Measurements from ENCODE around the gene TFAP2A. TPM values are rescaled to one million over a fixed set of nuclear protein-coding genes. Genes with fewer than 3 reads are reported as not detected.

The TFAP2A gene
- total RNA-seq, 1 donor from 2014 or later: 0.39 TPM

GRCh38 chr6:10390495-10391298, 24.2 kb downstream of the TFAP2A start:
- Mint-ChIP-seq H3K27ac (no peak overlapping the region), H3K27me3 (ENCODE audit: insufficient read depth, low read depth) (peaks cover 95% of the 10 kb centered on the region), H3K9me3 (peaks cover 3% of the 10 kb centered on the region), H3K4me1 (peaks cover 15% of the 10 kb centered on the region), H3K36me3 (no peaks in the 10 kb centered on the region), H3K4me3 (peak overlapping the region; percentile 78)
- no peak overlapping the region for H3K27ac ChIP-seq
- H2AFZ ChIP-seq (replicated peaks): no peak overlapping the region
- no peak overlapping the region for H3K9ac ChIP-seq
- peaks cover 30% of the 10 kb centered on the region for H3K4me1 ChIP-seq
- peaks cover 66% of the 10 kb centered on the region for H3F3A ChIP-seq (ENCODE audit: low read depth)
- H3K27me3 ChIP-seq: peaks cover 100% of the 10 kb centered on the region
- H3K4me2 ChIP-seq: peak overlapping the region; percentile 83
- peak; percentile 44 for DNase-seq (ENCODE audit: low spot score)
- H3K36me3 ChIP-seq: no peaks in the 10 kb centered on the region
- H3K79me2 ChIP-seq (ENCODE audit: low read depth): no peaks in the 10 kb centered on the region
- no peaks in the 10 kb centered on the region for H3K9me3 ChIP-seq (ENCODE audit: low read depth)
- H3K4me3 ChIP-seq: peak overlapping the region; percentile 44
- H4K20me1 ChIP-seq (ENCODE audit: low read depth): peaks cover 96% of the 10 kb centered on the region
- peak; percentile 94 for TF ChIP-seq EZH2 (IDR thresholded peaks at IDR 0.05)
- TF ChIP-seq CTCF (IDR thresholded peaks at IDR 0.05): no peak
- TF ChIP-seq EZH2phosphoT487 (IDR thresholded peaks at IDR 0.05): peak; percentile 88

GRCh38 chr6:10389739-10390494, 25.0 kb downstream of the TFAP2A start:
- Mint-ChIP-seq H3K27ac (no peak overlapping the region), H3K4me1 (peaks cover 19% of the 10 kb centered on the region)
- no peaks in the 10 kb centered on the region for H3K36me3 ChIP-seq

More at GRCh38 chr6:10389739-10390494, 25.0 kb downstream of the TFAP2A start:
- TF ChIP-seq EZH2phosphoT487 (IDR thresholded peaks at IDR 0.05) (no peak), EZH2 (IDR thresholded peaks at IDR 0.05) (no peak), CTCF (IDR thresholded peaks at IDR 0.05) (no peak)
- Histone ChIP-seq H3K27ac (no peak overlapping the region), H3K79me2 (ENCODE audit: low read depth) (no peaks in the 10 kb centered on the region), H3K4me1 (peaks cover 35% of the 10 kb centered on the region), H3K27me3 (peaks cover 100% of the 10 kb centered on the region), H4K20me1 (ENCODE audit: low read depth) (peaks cover 97% of the 10 kb centered on the region), H3K4me3 (peak overlapping the region; percentile 44), H3K4me2 (peak overlapping the region; percentile 83), H3K9ac (no peak overlapping the region), H3F3A (ENCODE audit: low read depth) (peaks cover 70% of the 10 kb centered on the region), H2AFZ (replicated peaks) (peak overlapping the region; percentile 66), H3K9me3 (ENCODE audit: low read depth) (no peaks in the 10 kb centered on the region)
- Mint-ChIP-seq H3K9me3 (peaks cover 3% of the 10 kb centered on the region), H3K4me3 (peak overlapping the region; percentile 78), H3K36me3 (no peaks in the 10 kb centered on the region), H3K27me3 (ENCODE audit: insufficient read depth, low read depth) (peaks cover 97% of the 10 kb centered on the region)
- DNase-seq (ENCODE audit: low spot score): peak; percentile 73

Measured in neural progenitor cell (in vitro differentiated cells).